Smooth muscle cell (in vitro differentiated cells): Measurements from ENCODE around the gene DLG2. TPM values are rescaled to one million over a fixed set of nuclear protein-coding genes. Genes with fewer than 3 reads are reported as not detected.

Experiments used
- DNase-seq: peaks from one replicate; lab custom pipeline; 2025; ENCODE audit not compliant: unreplicated experiment; lab: John Stamatoyannopoulos, UW
- H2AFZ ChIP-seq: fragments of 200-600 bp; sonication (generic); 2 replicates; pipeline ENCODE4 v1.6.0; 2016; ENCODE audit warnings: antibody characterized with exemption, low read depth, mild to moderate bottlenecking
- H3F3A ChIP-seq: fragments of 200-600 bp; sonication (generic); 2 replicates; pipeline ENCODE4 v1.6.0; 2017; ENCODE audit warnings: antibody characterized with exemption, low read depth
- H3K27ac ChIP-seq: fragments of 200-600 bp; sonication (generic); 2 replicates; pipeline ENCODE4 v1.5.1; 2016; ENCODE audit warnings: low read depth, mild to moderate bottlenecking
- H3K27me3 ChIP-seq: fragments of 200-600 bp; sonication (generic); 2 replicates; pipeline ENCODE4 v1.6.1; 2016; ENCODE audit warnings: low read depth, mild to moderate bottlenecking
- H3K36me3 ChIP-seq: fragments of 200-600 bp; sonication (generic); 2 replicates; pipeline ENCODE4 v1.5.1; 2016; ENCODE audit warnings: low read depth
- H3K4me1 ChIP-seq: fragments of 200-600 bp; sonication (generic); 2 replicates; pipeline ENCODE4 v1.5.1; 2016; ENCODE audit warnings: low read depth
- H3K4me2 ChIP-seq: fragments of 200-600 bp; sonication (generic); 2 replicates; pipeline ENCODE4 v1.6.0; 2016; ENCODE audit warnings: mild to moderate bottlenecking
- H3K4me3 ChIP-seq: fragments of 200-600 bp; sonication (generic); 2 replicates; pipeline ENCODE4 v1.5.1; 2016; ENCODE audit warnings: mild to moderate bottlenecking
- H3K79me2 ChIP-seq: fragments of 200-600 bp; sonication (generic); 2 replicates; pipeline ENCODE4 v1.6.0; 2016; ENCODE audit warnings: low read depth, mild to moderate bottlenecking
- H3K9ac ChIP-seq: fragments of 200-600 bp; sonication (generic); 2 replicates; pipeline ENCODE4 v1.6.0; 2016; ENCODE audit warnings: low read depth
- H3K9me3 ChIP-seq: fragments of 200-600 bp; sonication (generic); replicated peaks from 2 replicates; pipeline ENCODE4 v1.5.1; 2016; ENCODE audit warnings: low read depth
- H4K20me1 ChIP-seq: fragments of 200-600 bp; sonication (generic); 2 replicates; pipeline ENCODE4 v1.6.0; 2016; ENCODE audit warnings: low read depth
- CTCF ChIP-seq: fragments of 200-600 bp; sonication (generic); IDR thresholded peaks from 2 replicates; pipeline ENCODE4 v1.5.1; 2017; ENCODE audit warnings: borderline replicate concordance, mild to moderate bottlenecking, antibody characterized with exemption; ENCODE audit not compliant: insufficient read depth, poor library complexity, severe bottlenecking
- WGBS: methylation state at CpG from one replicate; pipeline ENCODE4 v1.1.7; 2016; ENCODE audit warnings: low lambda C conversion rate; 5-methylcytosine and 5-hydroxymethylcytosine counted together
- polyA plus RNA-seq: library from polyadenylated mRNA; unstranded; fragments of >200 nt; fragmentation: Nextera tagmentation; extraction: Ambion mirVana; gene quantifications from 2 replicates; pipeline ENCODE4 v1.2.1, GENCODE V29; 2016
- total RNA-seq: library from RNA; depleted of rRNA; stranded (reverse); fragments of >200 nt; gene quantifications from 2 replicates; pipeline ENCODE4 v1.2.3, GENCODE V29; 2014

DLG2 gene
- total and polyA plus RNA-seq, 2 experiments from 2014 or later: 0.74 to 1.1 TPM

GRCh38 chr11:83661491-83662350 is 1965.4 kb downstream of the DLG2 start:
- Histone ChIP-seq H3K79me2 (no peaks in the 10 kb centered on the region), H3K27me3 (no peaks in the 10 kb centered on the region), H3K4me2 (no peak overlapping the region), H4K20me1 (no peaks in the 10 kb centered on the region), H3K9ac (no peak overlapping the region), H3K4me3 (no peak overlapping the region), H3K4me1 (no peaks in the 10 kb centered on the region), H3K9me3 (no peaks in the 10 kb centered on the region), H3K36me3 (no peaks in the 10 kb centered on the region), H2AFZ (no peak overlapping the region), H3F3A (no peaks in the 10 kb centered on the region), H3K27ac (no peak overlapping the region)
- no peak for TF ChIP-seq CTCF
- WGBS: 94% methylated on average over 4 of the region's 4 CpGs
- DNase-seq: no peak

DNA sequence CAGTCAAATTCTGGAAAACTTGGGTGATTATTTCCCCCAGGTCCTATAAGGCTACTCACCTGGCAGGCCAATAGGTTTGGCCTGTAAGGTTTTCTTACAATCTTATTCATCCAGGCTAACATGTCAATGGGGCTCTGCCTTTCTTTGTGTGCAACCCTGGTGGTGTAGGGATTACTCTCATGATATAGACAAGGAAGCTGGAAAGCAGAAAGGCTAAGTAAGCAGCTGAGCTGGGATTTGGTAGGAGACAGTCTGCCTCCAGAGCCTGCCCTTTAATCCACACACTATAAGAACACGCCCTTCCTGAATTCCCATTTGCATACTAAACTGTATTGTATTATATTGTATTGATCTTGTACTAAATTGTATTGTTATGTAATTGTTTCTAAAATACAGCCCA is 1967.7 kb downstream of the DLG2 start:
- 58% methylated on average over 1 of the region's 1 CpG for WGBS
- H3K27me3 ChIP-seq: no peaks in the 10 kb centered on the region
- H4K20me1 ChIP-seq: no peaks in the 10 kb centered on the region
- no peaks in the 10 kb centered on the region for H3K4me1 ChIP-seq
- H3K36me3 ChIP-seq: no peaks in the 10 kb centered on the region
- H3K27ac ChIP-seq: no peak overlapping the region
- H2AFZ ChIP-seq: no peak overlapping the region
- H3K9me3 ChIP-seq: no peaks in the 10 kb centered on the region
- no peak for DNase-seq
- no peak for TF ChIP-seq CTCF
- H3K79me2 ChIP-seq: no peaks in the 10 kb centered on the region
- no peak overlapping the region for H3K4me3 ChIP-seq
- H3K4me2 ChIP-seq: no peak overlapping the region
- no peak overlapping the region for H3K9ac ChIP-seq
- H3F3A ChIP-seq: no peaks in the 10 kb centered on the region

GRCh38 chr11:83656796-83657330 is 1970.3 kb downstream of the DLG2 start:
- no peaks in the 10 kb centered on the region for H3K27me3 ChIP-seq
- DNase-seq: no peak
- 81% methylated on average over 4 of the region's 4 CpGs for WGBS
- no peaks in the 10 kb centered on the region for H3K4me1 ChIP-seq
- no peaks in the 10 kb centered on the region for H3K9me3 ChIP-seq
- no peak overlapping the region for H2AFZ ChIP-seq
- no peak overlapping the region for H3K27ac ChIP-seq
- H3K9ac ChIP-seq: no peak overlapping the region
- H4K20me1 ChIP-seq: no peaks in the 10 kb centered on the region
- no peak for TF ChIP-seq CTCF
- no peaks in the 10 kb centered on the region for H3K36me3 ChIP-seq
- no peak overlapping the region for H3K4me2 ChIP-seq
- no peaks in the 10 kb centered on the region for H3F3A ChIP-seq
- H3K79me2 ChIP-seq: no peaks in the 10 kb centered on the region
- no peak overlapping the region for H3K4me3 ChIP-seq
